Measurements from ENCODE around the gene FCMR.

The FCMR gene

GRCh38 chr1:206898915-206899431 lies 22.8 kb downstream of the FCMR start:
- no peak for DNase-seq

GRCh38 chr1:206898089-206898914 lies 23.4 kb downstream of the FCMR start:
- DNase-seq = no peak

GRCh38 chr1:206897175-206897574 lies 24.6 kb downstream of the FCMR start, which contains the start of gene IL24:
Gene IL24 (plus strand): TSS chr1:206897443. CDS start chr1:206897833, 390 bp downstream.
- no peak for DNase-seq

GRCh38 chr1:206896261-206896660 lies 25.5 kb downstream of the FCMR start:
- no peak for DNase-seq

- DNase-seq = no peak
Measured at GRCh38 chr1:206895837-206896242, 25.9 kb downstream of the FCMR start.

GRCh38 chr1:206895325-206895724 lies 26.4 kb downstream of the FCMR start:
- no peak for DNase-seq

GRCh38 chr1:206893380-206893779 lies 28.4 kb downstream of the FCMR start:
- no peak for DNase-seq

GRCh38 chr1:206892351-206892984 lies 29.3 kb downstream of the FCMR start:
- no peak for DNase-seq

GRCh38 chr1:206891412-206891811 lies 30.3 kb downstream of the FCMR start:
- DNase-seq = no peak

- DNase-seq = peak; percentile 23
Measured at GRCh38 chr1:206890125-206891060, 31.3 kb downstream of the FCMR start.

GRCh38 chr1:206887701-206888100 lies 34.0 kb downstream of the FCMR start:
- DNase-seq = no peak

GRCh38 chr1:206886831-206887230 lies 34.9 kb downstream of the FCMR start:
- DNase-seq = no peak

- no peak for DNase-seq
Measured at GRCh38 chr1:206885341-206886060, 36.2 kb downstream of the FCMR start.

GRCh38 chr1:206883876-206884275 lies 37.9 kb downstream of the FCMR start:
- no peak for DNase-seq

- DNase-seq = no peak
Measured at GRCh38 chr1:206883160-206883559, 38.6 kb downstream of the FCMR start.

GRCh38 chr1:206882555-206882954 lies 39.2 kb downstream of the FCMR start:
- DNase-seq = no peak

GRCh38 chr1:206880314-206880713 lies 41.4 kb downstream of the FCMR start:
- DNase-seq = no peak

- no peak for DNase-seq
Measured at GRCh38 chr1:206878456-206878855, 43.3 kb downstream of the FCMR start.

GRCh38 chr1:206875752-206876377 lies 45.9 kb downstream of the FCMR start:
- no peak for DNase-seq

GRCh38 chr1:206873603-206874188 lies 48.0 kb downstream of the FCMR start:
- no peak for DNase-seq

GRCh38 chr1:206872139-206872538 lies 49.6 kb downstream of the FCMR start:
- no peak for DNase-seq

Data from CD4-positive, alpha-beta T cell treated with Interleukin-21 for 1 hour (primary cell).